Stomach (tissue), 4 donors: ENCODE data around the gene C10orf71.

Experiments used
- CTCF ChIP-seq, 7 experiments: fragments of 450-650 bp in 4 of 7; fragments of 200-600 bp in 3 of 7; sonication (generic) in 3 of 7; IDR thresholded peaks; one replicate each; pipeline ENCODE4 v1.5.1; 2016 to 2019; ENCODE audit warnings: antibody characterized with exemption in 7 of 7, control low read depth in 2 of 7, mild to moderate bottlenecking in 1 of 7
- POLR2A ChIP-seq, 4 donors: fragments of 450-650 bp; IDR thresholded peaks; one replicate each; pipeline ENCODE4 v1.6.1; 2016; ENCODE audit warnings: antibody characterized with exemption in 4 of 4, control low read depth in 2 of 4, mild to moderate bottlenecking in 1 of 4, moderate library complexity in 1 of 4
- POLR2AphosphoS5 ChIP-seq, 3 donors: sonication (generic); formaldehyde crosslinking; IDR thresholded peaks; one replicate each; pipeline ENCODE4 v1.6.1; 2016; ENCODE audit warnings: antibody characterized with exemption in 3 of 3

GRCh38 chr10:49265885-49266284 is 33.1 kb upstream of the C10orf71 start:
- TF ChIP-seq CTCF (IDR thresholded peaks at IDR 0.05): no peak
- TF ChIP-seq POLR2A (IDR thresholded peaks at IDR 0.05): no peak
- no peak for TF ChIP-seq POLR2AphosphoS5 (IDR thresholded peaks at IDR 0.05)
